B cell (primary cell): Measurements from ENCODE around the gene RETN. TPM values are rescaled to one million over a fixed set of nuclear protein-coding genes. Genes with fewer than 3 reads are reported as not detected.

Experiments used
- ATAC-seq: fragments of 200-7000 bp; cut with Tn5 transposase; one replicate; pipeline ENCODE4 v1.10.0; 2021; ENCODE audit warnings: low read depth, mild to moderate bottlenecking, moderate number of reproducible peaks, moderate library complexity
- CTCF ChIA-PET: fragments of 350-600 bp; sonication (Branson Sonifier 250); formaldehyde crosslinking; loops from one replicate; lab custom pipeline; 2021; ENCODE audit warnings: antibody characterized with exemption, inconsistent platforms; lab: Charles Lee
- POLR2A ChIA-PET: fragments of 350-600 bp; sonication (Branson Sonifier 250); formaldehyde crosslinking; loops from one replicate; lab custom pipeline; 2021; ENCODE audit warnings: antibody characterized with exemption; lab: Charles Lee
- DNase-seq: peaks from one replicate; pipeline ENCODE4 v3.0.0; 2013
- H2AFZ ChIP-seq: 2 replicates; pipeline ENCODE4 v1.6.1; 2012; ENCODE audit warnings: mild to moderate bottlenecking, low read depth, low read length; ENCODE audit not compliant: insufficient read depth, poor library complexity, severe bottlenecking
- H3K27ac ChIP-seq, 2 donors: 1 replicate in 1 of 2; 2 replicates in 1 of 2; pipeline ENCODE4 v1.5.1; 2012 to 2013; ENCODE audit warnings: low read length in 2 of 2, mild to moderate bottlenecking in 2 of 2, moderate library complexity in 1 of 2
- H3K27me3 ChIP-seq, 4 experiments: fragments of 200-600 bp in 1 of 4; sonication (generic) in 1 of 4; replicated peaks in 1 of 4; 1 replicate in 2 of 4; 2 replicates in 2 of 4; pipeline versions ENCODE4 v1.6.1 to v1.7.0; 2013 to 2016; ENCODE audit warnings: low read length in 3 of 4, mild to moderate bottlenecking in 2 of 4, mixed read lengths in 1 of 4, moderate library complexity in 1 of 4; ENCODE audit not compliant: insufficient read depth in 4 of 4, control insufficient read depth in 3 of 4; ENCODE audit errors: control extremely low read depth in 1 of 4
- H3K36me3 ChIP-seq, 2 experiments: replicated peaks in 1 of 2; 1 replicate in 1 of 2; 2 replicates in 1 of 2; pipeline versions ENCODE4 v1.6.1 to v1.7.1; 2013; ENCODE audit warnings: low read length in 1 of 2; ENCODE audit not compliant: insufficient read depth in 2 of 2, control insufficient read depth in 1 of 2; ENCODE audit errors: control extremely low read depth in 1 of 2, extremely low read depth in 1 of 2
- H3K4me1 ChIP-seq, 2 donors: fragments of 200-600 bp in 1 of 2; sonication (generic) in 1 of 2; 1 replicate in 1 of 2; 2 replicates in 1 of 2; pipeline versions ENCODE4 v1.5.1 to v1.6.1; 2013 to 2017; ENCODE audit warnings: low read length in 2 of 2; ENCODE audit not compliant: control insufficient read depth in 2 of 2, insufficient read depth in 2 of 2
- H3K4me2 ChIP-seq: replicated peaks from 2 replicates; pipeline ENCODE3; 2012; ENCODE audit warnings: mild to moderate bottlenecking, low read depth, low read length; ENCODE audit not compliant: poor library complexity, severe bottlenecking
- H3K4me3 ChIP-seq, 5 experiments: fragments of 200-600 bp in 1 of 5; sonication (generic) in 1 of 5; 1 replicate in 3 of 5; 2 replicates in 2 of 5; pipeline versions ENCODE4 v1.5.1 to v1.7.0; 2011 to 2016; ENCODE audit warnings: low read length in 4 of 5, mild to moderate bottlenecking in 4 of 5, low read depth in 2 of 5, control low read depth in 1 of 5, moderate library complexity in 1 of 5; ENCODE audit not compliant: insufficient read depth in 1 of 5; ENCODE audit errors: control extremely low read depth in 1 of 5, extremely low read depth in 1 of 5
- H3K79me2 ChIP-seq: fragments of 200-600 bp; sonication (generic); one replicate; pipeline ENCODE4 v1.6.0; 2016; ENCODE audit warnings: low read length; ENCODE audit not compliant: control insufficient read depth, insufficient read depth
- H3K9ac ChIP-seq: fragments of 200-600 bp; sonication (generic); 2 replicates; pipeline ENCODE4 v1.6.1; 2017; ENCODE audit warnings: mild to moderate bottlenecking, low read length, moderate library complexity
- H3K9me3 ChIP-seq, 3 donors: one replicate each; pipeline versions ENCODE4 v1.6.1 to v1.7.1; 2013; ENCODE audit warnings: low read length in 2 of 3; ENCODE audit not compliant: control insufficient read depth in 2 of 3, insufficient read depth in 1 of 3; ENCODE audit errors: control extremely low read depth in 1 of 3
- H4K20me1 ChIP-seq: 2 replicates; pipeline ENCODE4 v1.6.0; 2012; ENCODE audit warnings: mild to moderate bottlenecking, low read length; ENCODE audit not compliant: insufficient read depth, control insufficient read depth, poor library complexity, severe bottlenecking
- H3K27ac Mint-ChIP-seq: one replicate; pipeline ENCODE4 v1.8.0; 2021; ENCODE audit warnings: mixed read lengths
- H3K27me3 Mint-ChIP-seq: one replicate; pipeline ENCODE4 v1.8.0; 2021; ENCODE audit warnings: mixed read lengths
- H3K4me1 Mint-ChIP-seq: one replicate; pipeline ENCODE4 v1.8.0; 2021; ENCODE audit warnings: mixed read lengths
- H3K4me3 Mint-ChIP-seq: one replicate; pipeline ENCODE4 v1.8.0; 2021; ENCODE audit warnings: mixed read lengths
- H3K9me3 Mint-ChIP-seq: one replicate; pipeline ENCODE4 v1.8.0; 2022; ENCODE audit warnings: mixed read lengths; ENCODE audit not compliant: insufficient read depth
- CTCF ChIP-seq: fragments of 200-600 bp; IDR thresholded peaks from one replicate; pipeline ENCODE4 v1.8.0; 2022; ENCODE audit warnings: antibody characterized with exemption, mild to moderate bottlenecking
- EZH2 ChIP-seq: IDR thresholded peaks from 2 replicates; pipeline ENCODE4 v1.6.1; 2012; ENCODE audit warnings: borderline replicate concordance, low read depth, mild to moderate bottlenecking, moderate library complexity, low read length; ENCODE audit not compliant: insufficient read depth, poor library complexity, severe bottlenecking
- WGBS: methylation state at CpG from one replicate; pipeline ENCODE4 v1.1.5; 2013; ENCODE audit warnings: missing lambda C conversion rate; ENCODE audit not compliant: insufficient coverage; 5-methylcytosine and 5-hydroxymethylcytosine counted together
- intact Hi-C: fragments of 100-400 bp; cut with micrococcal nuclease; formaldehyde crosslinking; loops from one replicate; pipeline ENCODE4 v1.10.0; 2022
- polyA plus RNA-seq: library from polyadenylated mRNA; depleted of rRNA; stranded (reverse); fragments of >200 nt; gene quantifications from 2 replicates; pipeline ENCODE4 v1.2.3, GENCODE V29; 2012
- total RNA-seq, 2 donors: library from RNA; stranded (reverse); fragments of 120-200 nt in 1 of 2; gene quantifications; 1 replicate in 1 of 2; 2 replicates in 1 of 2; pipeline versions ENCODE4 v1.2.3 to v1.2.4, GENCODE V29; 2013 to 2022

The RETN gene
- total and polyA plus RNA-seq, 2 donors (not counting 1 experiment from before 2014, with no cell fraction given): not detected

DNA sequence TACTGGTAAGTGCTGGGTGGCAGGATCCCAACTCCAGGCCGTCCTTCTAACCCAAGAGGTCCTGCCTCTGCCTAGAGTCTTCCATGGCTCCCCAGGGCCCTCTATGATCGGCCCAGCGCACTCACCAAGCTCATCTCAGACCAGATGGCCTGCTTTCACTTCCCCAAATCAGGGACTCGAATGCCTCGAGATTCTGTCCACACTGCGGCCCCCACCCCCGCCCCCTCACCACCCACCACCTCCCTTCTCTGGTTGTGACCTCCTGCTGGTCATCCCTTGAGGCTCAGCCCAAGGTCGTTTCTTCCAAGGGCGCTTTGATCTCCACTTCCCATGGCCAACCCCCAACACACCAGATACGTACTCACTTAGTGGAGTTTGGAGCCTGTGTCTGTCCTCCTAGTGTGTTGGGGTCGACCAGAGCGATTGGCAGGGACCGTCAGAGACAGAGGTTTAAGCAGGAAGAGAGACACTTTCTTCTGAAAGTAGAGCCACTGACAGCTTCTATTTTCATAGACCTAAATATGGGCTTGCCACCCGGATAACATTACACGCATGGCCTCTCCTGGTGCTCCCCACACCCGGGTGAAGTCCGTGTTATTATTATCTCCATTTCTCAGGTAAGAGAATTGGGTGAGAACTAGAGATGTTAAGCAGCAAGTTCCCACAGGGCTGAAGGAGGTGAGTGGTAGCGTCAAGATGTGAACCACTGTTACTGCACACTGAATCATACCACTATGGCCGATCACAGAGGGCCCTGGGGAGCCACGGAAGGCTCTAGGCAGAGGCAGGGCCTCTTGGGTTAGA, 33.0 kb downstream of the RETN start, which contains the start of gene FCER2:
Gene FCER2 (minus strand): TSS at position 478 of the 804 bp plus-strand sequence. CDS start 2,371 bp downstream, outside the sequence.
- H3K9me3 Mint-ChIP-seq: no peaks in the 10 kb centered on the region
- peaks cover 88 to 97% of the 10 kb centered on the region in 2 donors for H3K4me1 ChIP-seq
- no peak for TF ChIP-seq EZH2
- TF ChIP-seq CTCF: no peak
- peaks cover 0 to 24% of the 10 kb centered on the region in 2 experiments for H3K36me3 ChIP-seq
- H3K27me3 Mint-ChIP-seq: no peaks in the 10 kb centered on the region
- peak within 1 kb of the TSS; percentile 9 to 77 (median 72) for H3K4me3 ChIP-seq
- peak within 1 kb of the TSS; percentile 45 for H2AFZ ChIP-seq
- no peaks in the 10 kb centered on the region for H4K20me1 ChIP-seq
- DNase-seq: peak; percentile 92
- H3K27ac Mint-ChIP-seq: peak within 1 kb of the TSS; percentile 100
- peak within 1 kb of the TSS; percentile 72 for H3K4me2 ChIP-seq
- H3K79me2 ChIP-seq: peaks cover 85% of the 10 kb centered on the region
- WGBS: 0% methylated on average over 6 of the region's 20 CpGs
- CTCF ChIA-PET: interaction anchor here (0.6 to 8.3 kb wide), 4 partner anchors 11 to 111 kb away, joined by 3 to 58 read pairs (median 30); partner anchors contain the start of gene TRAPPC5
- H3K4me3 Mint-ChIP-seq: peak within 1 kb of the TSS; percentile 89
- peak within 1 kb of the TSS; percentile 59 for H3K9ac ChIP-seq
- intact Hi-C loops: loop anchor here (1.0 to 10.0 kb wide), 5 partner anchors 8 to 357 kb away; partner anchors contain the start of gene ARHGEF18
- POLR2A ChIA-PET: interaction anchor here (0.5 to 2.6 kb wide), 8 partner anchors 10 to 949 kb away, joined by 3 to 15 read pairs (median 5); partner anchors contain the start of gene TRAPPC5
- peak; percentile 65 for ATAC-seq
- peaks cover 87% of the 10 kb centered on the region for H3K4me1 Mint-ChIP-seq
- peak within 1 kb of the TSS; percentile 95 to 98 for H3K27ac ChIP-seq
- peaks cover 0 to 6% (median 0%) of the 10 kb centered on the region in 3 donors for H3K9me3 ChIP-seq
- no peaks in the 10 kb centered on the region for H3K27me3 ChIP-seq
